ENCODE measurements around the gene HTATIP2. TPM values are rescaled to one million over a fixed set of nuclear protein-coding genes. Genes with fewer than 3 reads are reported as not detected.

The HTATIP2 gene
- total RNA-seq, 1 donor from 2014 or later, result 6.2 TPM

GRCh38 chr11:20337526-20338154 lies 25.9 kb upstream of the HTATIP2 start:
- Mint-ChIP-seq H3K27ac (ENCODE audit: unreplicated experiment) (no peak overlapping the region), H3K4me3 (ENCODE audit: unreplicated experiment) (no peak overlapping the region), H3K4me1 (ENCODE audit: low read depth, unreplicated experiment) (peaks cover 7% of the 10 kb centered on the region), H3K9me3 (ENCODE audit: unreplicated experiment) (no peaks in the 10 kb centered on the region), H3K27me3 (ENCODE audit: unreplicated experiment) (peaks cover 4% of the 10 kb centered on the region), H3K36me3 (ENCODE audit: unreplicated experiment) (no peaks in the 10 kb centered on the region)
- DNase-seq, result peak; percentile 44
- TF ChIP-seq, protein P1, sequence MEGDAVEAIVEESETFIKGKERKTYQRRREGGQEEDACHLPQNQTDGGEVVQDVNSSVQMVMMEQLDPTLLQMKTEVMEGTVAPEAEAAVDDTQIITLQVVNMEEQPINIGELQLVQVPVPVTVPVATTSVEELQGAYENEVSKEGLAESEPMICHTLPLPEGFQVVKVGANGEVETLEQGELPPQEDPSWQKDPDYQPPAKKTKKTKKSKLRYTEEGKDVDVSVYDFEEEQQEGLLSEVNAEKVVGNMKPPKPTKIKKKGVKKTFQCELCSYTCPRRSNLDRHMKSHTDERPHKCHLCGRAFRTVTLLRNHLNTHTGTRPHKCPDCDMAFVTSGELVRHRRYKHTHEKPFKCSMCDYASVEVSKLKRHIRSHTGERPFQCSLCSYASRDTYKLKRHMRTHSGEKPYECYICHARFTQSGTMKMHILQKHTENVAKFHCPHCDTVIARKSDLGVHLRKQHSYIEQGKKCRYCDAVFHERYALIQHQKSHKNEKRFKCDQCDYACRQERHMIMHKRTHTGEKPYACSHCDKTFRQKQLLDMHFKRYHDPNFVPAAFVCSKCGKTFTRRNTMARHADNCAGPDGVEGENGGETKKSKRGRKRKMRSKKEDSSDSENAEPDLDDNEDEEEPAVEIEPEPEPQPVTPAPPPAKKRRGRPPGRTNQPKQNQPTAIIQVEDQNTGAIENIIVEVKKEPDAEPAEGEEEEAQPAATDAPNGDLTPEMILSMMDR (IDR thresholded peaks at IDR 0.05; ENCODE audit: partially characterized antibody, unreplicated experiment), result peak; percentile 39

- Mint-ChIP-seq H3K36me3 (ENCODE audit: unreplicated experiment) (no peaks in the 10 kb centered on the region), H3K27ac (ENCODE audit: unreplicated experiment) (peak overlapping the region; percentile 60), H3K9me3 (ENCODE audit: unreplicated experiment) (no peaks in the 10 kb centered on the region), H3K27me3 (ENCODE audit: unreplicated experiment) (peaks cover 6% of the 10 kb centered on the region), H3K4me3 (ENCODE audit: unreplicated experiment) (peak overlapping the region; percentile 63), H3K4me1 (ENCODE audit: low read depth, unreplicated experiment) (peaks cover 7% of the 10 kb centered on the region)
- TF ChIP-seq, protein P1 (IDR thresholded peaks at IDR 0.05; ENCODE audit: partially characterized antibody, unreplicated experiment), result no peak
- DNase-seq, result peak; percentile 76
Observed at GRCh38 chr11:20342347-20343141, 21.0 kb upstream of the HTATIP2 start.

DNA sequence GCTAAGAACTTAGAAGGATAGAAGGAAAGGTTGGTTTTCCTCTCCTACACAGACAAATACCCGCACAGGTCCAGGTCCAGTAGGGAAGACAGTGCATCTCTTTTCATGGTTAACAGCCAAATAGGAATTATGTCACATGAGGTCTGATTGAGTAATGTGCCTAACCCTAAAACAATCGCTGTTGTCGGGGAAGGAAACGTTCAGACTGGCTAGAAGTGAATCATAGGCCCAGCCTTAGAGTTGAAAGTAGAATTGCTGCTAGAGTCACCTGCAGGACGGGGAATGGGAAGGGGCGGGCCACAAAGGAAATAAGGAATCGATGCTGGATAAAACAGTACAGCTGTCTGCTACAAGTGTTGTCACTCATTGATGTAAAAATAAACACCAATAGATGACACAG lies 12.4 kb upstream of the HTATIP2 start:
- no peak overlapping the region for H3K27ac Mint-ChIP-seq (ENCODE audit: unreplicated experiment)
- H3K4me1 Mint-ChIP-seq (ENCODE audit: low read depth, unreplicated experiment), result no peaks in the 10 kb centered on the region
- no peaks in the 10 kb centered on the region for H3K27me3 Mint-ChIP-seq (ENCODE audit: unreplicated experiment)
- no peak for DNase-seq
- no peaks in the 10 kb centered on the region for H3K9me3 Mint-ChIP-seq (ENCODE audit: unreplicated experiment)
- H3K36me3 Mint-ChIP-seq (ENCODE audit: unreplicated experiment), result no peaks in the 10 kb centered on the region
- TF ChIP-seq, protein P1 (IDR thresholded peaks at IDR 0.05; ENCODE audit: partially characterized antibody, unreplicated experiment), result no peak
- H3K4me3 Mint-ChIP-seq (ENCODE audit: unreplicated experiment), result no peak overlapping the region

DNA sequence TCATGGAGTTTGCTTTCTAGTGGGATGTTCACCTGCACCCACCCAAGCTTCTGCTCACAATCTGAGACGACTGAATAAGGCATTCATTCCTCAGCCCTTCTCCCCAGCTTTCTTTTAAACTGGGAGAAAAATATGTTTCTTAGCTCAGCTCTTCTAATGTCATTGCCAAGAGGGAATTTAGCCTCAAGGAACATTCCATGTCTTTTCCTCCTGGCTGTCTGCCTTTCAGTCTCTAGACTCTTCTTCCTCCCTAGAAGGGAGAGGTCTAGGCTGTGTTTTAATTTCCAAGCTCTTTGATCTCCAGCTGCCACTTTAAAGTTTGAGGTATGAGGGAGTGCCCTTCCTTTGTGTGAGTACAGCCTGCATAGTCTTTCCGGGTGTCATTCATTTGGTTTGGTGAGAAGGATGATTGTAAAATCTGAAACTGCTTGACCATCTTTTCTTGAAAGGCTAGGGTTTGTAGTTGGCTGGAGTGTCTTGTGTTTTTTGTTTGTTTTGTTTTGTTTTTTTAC lies 11.7 kb upstream of the HTATIP2 start:
- TF ChIP-seq, protein P1 (IDR thresholded peaks at IDR 0.05; ENCODE audit: partially characterized antibody, unreplicated experiment), result no peak
- Mint-ChIP-seq H3K9me3 (ENCODE audit: unreplicated experiment) (no peaks in the 10 kb centered on the region), H3K27me3 (ENCODE audit: unreplicated experiment) (no peaks in the 10 kb centered on the region), H3K27ac (ENCODE audit: unreplicated experiment) (no peak overlapping the region), H3K36me3 (ENCODE audit: unreplicated experiment) (no peaks in the 10 kb centered on the region), H3K4me3 (ENCODE audit: unreplicated experiment) (no peak overlapping the region), H3K4me1 (ENCODE audit: low read depth, unreplicated experiment) (no peaks in the 10 kb centered on the region)
- no peak for DNase-seq

Measured in glutamatergic neuron (in vitro differentiated cells).